B cell (primary cell): ENCODE results near the gene FOXK1. TPM values are rescaled to one million over a fixed set of nuclear protein-coding genes. Genes with fewer than 3 reads are reported as not detected.

ENCODE experiments used
- ATAC-seq: fragments of 200-7000 bp; cut with Tn5 transposase; one replicate; pipeline ENCODE4 v1.10.0; 2021; ENCODE audit warnings: low read depth, mild to moderate bottlenecking, moderate number of reproducible peaks, moderate library complexity
- CTCF ChIA-PET: fragments of 350-600 bp; sonication (Branson Sonifier 250); formaldehyde crosslinking; loops from one replicate; lab custom pipeline; 2021; ENCODE audit warnings: antibody characterized with exemption, inconsistent platforms; lab: Charles Lee
- POLR2A ChIA-PET: fragments of 350-600 bp; sonication (Branson Sonifier 250); formaldehyde crosslinking; loops from one replicate; lab custom pipeline; 2021; ENCODE audit warnings: antibody characterized with exemption; lab: Charles Lee
- DNase-seq: peaks from one replicate; pipeline ENCODE4 v3.0.0; 2013
- H2AFZ ChIP-seq: 2 replicates; pipeline ENCODE4 v1.6.1; 2012; ENCODE audit warnings: mild to moderate bottlenecking, low read depth, low read length; ENCODE audit not compliant: insufficient read depth, poor library complexity, severe bottlenecking
- H3K27ac ChIP-seq, 2 donors: 1 replicate in 1 of 2; 2 replicates in 1 of 2; pipeline ENCODE4 v1.5.1; 2012 to 2013; ENCODE audit warnings: low read length in 2 of 2, mild to moderate bottlenecking in 2 of 2, moderate library complexity in 1 of 2
- H3K27me3 ChIP-seq, 4 experiments: fragments of 200-600 bp in 1 of 4; sonication (generic) in 1 of 4; replicated peaks in 1 of 4; 1 replicate in 2 of 4; 2 replicates in 2 of 4; pipeline versions ENCODE4 v1.6.1 to v1.7.0; 2013 to 2016; ENCODE audit warnings: low read length in 3 of 4, mild to moderate bottlenecking in 2 of 4, mixed read lengths in 1 of 4, moderate library complexity in 1 of 4; ENCODE audit not compliant: insufficient read depth in 4 of 4, control insufficient read depth in 3 of 4; ENCODE audit errors: control extremely low read depth in 1 of 4
- H3K36me3 ChIP-seq, 2 experiments: replicated peaks in 1 of 2; 1 replicate in 1 of 2; 2 replicates in 1 of 2; pipeline versions ENCODE4 v1.6.1 to v1.7.1; 2013; ENCODE audit warnings: low read length in 1 of 2; ENCODE audit not compliant: insufficient read depth in 2 of 2, control insufficient read depth in 1 of 2; ENCODE audit errors: control extremely low read depth in 1 of 2, extremely low read depth in 1 of 2
- H3K4me1 ChIP-seq, 2 donors: fragments of 200-600 bp in 1 of 2; sonication (generic) in 1 of 2; 1 replicate in 1 of 2; 2 replicates in 1 of 2; pipeline versions ENCODE4 v1.5.1 to v1.6.1; 2013 to 2017; ENCODE audit warnings: low read length in 2 of 2; ENCODE audit not compliant: control insufficient read depth in 2 of 2, insufficient read depth in 2 of 2
- H3K4me2 ChIP-seq: replicated peaks from 2 replicates; pipeline ENCODE3; 2012; ENCODE audit warnings: mild to moderate bottlenecking, low read depth, low read length; ENCODE audit not compliant: poor library complexity, severe bottlenecking
- H3K4me3 ChIP-seq, 5 experiments: fragments of 200-600 bp in 1 of 5; sonication (generic) in 1 of 5; 1 replicate in 3 of 5; 2 replicates in 2 of 5; pipeline versions ENCODE4 v1.5.1 to v1.7.0; 2011 to 2016; ENCODE audit warnings: low read length in 4 of 5, mild to moderate bottlenecking in 4 of 5, low read depth in 2 of 5, control low read depth in 1 of 5, moderate library complexity in 1 of 5; ENCODE audit not compliant: insufficient read depth in 1 of 5; ENCODE audit errors: control extremely low read depth in 1 of 5, extremely low read depth in 1 of 5
- H3K79me2 ChIP-seq: fragments of 200-600 bp; sonication (generic); one replicate; pipeline ENCODE4 v1.6.0; 2016; ENCODE audit warnings: low read length; ENCODE audit not compliant: control insufficient read depth, insufficient read depth
- H3K9ac ChIP-seq: fragments of 200-600 bp; sonication (generic); 2 replicates; pipeline ENCODE4 v1.6.1; 2017; ENCODE audit warnings: mild to moderate bottlenecking, low read length, moderate library complexity
- H3K9me3 ChIP-seq, 3 donors: one replicate each; pipeline versions ENCODE4 v1.6.1 to v1.7.1; 2013; ENCODE audit warnings: low read length in 2 of 3; ENCODE audit not compliant: control insufficient read depth in 2 of 3, insufficient read depth in 1 of 3; ENCODE audit errors: control extremely low read depth in 1 of 3
- H4K20me1 ChIP-seq: 2 replicates; pipeline ENCODE4 v1.6.0; 2012; ENCODE audit warnings: mild to moderate bottlenecking, low read length; ENCODE audit not compliant: insufficient read depth, control insufficient read depth, poor library complexity, severe bottlenecking
- H3K27ac Mint-ChIP-seq: one replicate; pipeline ENCODE4 v1.8.0; 2021; ENCODE audit warnings: mixed read lengths
- H3K27me3 Mint-ChIP-seq: one replicate; pipeline ENCODE4 v1.8.0; 2021; ENCODE audit warnings: mixed read lengths
- H3K4me1 Mint-ChIP-seq: one replicate; pipeline ENCODE4 v1.8.0; 2021; ENCODE audit warnings: mixed read lengths
- H3K4me3 Mint-ChIP-seq: one replicate; pipeline ENCODE4 v1.8.0; 2021; ENCODE audit warnings: mixed read lengths
- H3K9me3 Mint-ChIP-seq: one replicate; pipeline ENCODE4 v1.8.0; 2022; ENCODE audit warnings: mixed read lengths; ENCODE audit not compliant: insufficient read depth
- CTCF ChIP-seq: fragments of 200-600 bp; IDR thresholded peaks from one replicate; pipeline ENCODE4 v1.8.0; 2022; ENCODE audit warnings: antibody characterized with exemption, mild to moderate bottlenecking
- EZH2 ChIP-seq: IDR thresholded peaks from 2 replicates; pipeline ENCODE4 v1.6.1; 2012; ENCODE audit warnings: borderline replicate concordance, low read depth, mild to moderate bottlenecking, moderate library complexity, low read length; ENCODE audit not compliant: insufficient read depth, poor library complexity, severe bottlenecking
- WGBS: methylation state at CpG from one replicate; pipeline ENCODE4 v1.1.5; 2013; ENCODE audit warnings: missing lambda C conversion rate; ENCODE audit not compliant: insufficient coverage; 5-methylcytosine and 5-hydroxymethylcytosine counted together
- intact Hi-C: fragments of 100-400 bp; cut with micrococcal nuclease; formaldehyde crosslinking; loops from one replicate; pipeline ENCODE4 v1.10.0; 2022
- polyA plus RNA-seq: library from polyadenylated mRNA; depleted of rRNA; stranded (reverse); fragments of >200 nt; gene quantifications from 2 replicates; pipeline ENCODE4 v1.2.3, GENCODE V29; 2012
- total RNA-seq, 2 donors: library from RNA; stranded (reverse); fragments of 120-200 nt in 1 of 2; gene quantifications; 1 replicate in 1 of 2; 2 replicates in 1 of 2; pipeline versions ENCODE4 v1.2.3 to v1.2.4, GENCODE V29; 2013 to 2022

FOXK1 gene
- total and polyA plus RNA-seq, 2 donors (not counting 1 experiment from before 2014, with no cell fraction given) = 17.9 to 56.2 TPM

- WGBS = 98% methylated on average over 23 of the region's 26 CpGs
- ATAC-seq (no peak), DNase-seq (no peak)
- H2AFZ ChIP-seq = no peak overlapping the region
- no peak overlapping the region for H3K27ac Mint-ChIP-seq
- no peak overlapping the region for H3K9ac ChIP-seq
- H3K4me1 Mint-ChIP-seq = no peaks in the 10 kb centered on the region
- no peaks in the 10 kb centered on the region for H3K9me3 Mint-ChIP-seq
- no peak for TF ChIP-seq CTCF
- no peak for TF ChIP-seq EZH2
- no peaks in the 10 kb centered on the region for H3K4me1 ChIP-seq
- intact Hi-C loops = no loop called here
- POLR2A ChIA-PET = no interaction called here
- H3K4me3 ChIP-seq = no peak overlapping the region
- no peak overlapping the region for H3K27ac ChIP-seq
- no peaks in the 10 kb centered on the region for H3K79me2 ChIP-seq
- H3K4me3 Mint-ChIP-seq = no peak overlapping the region
- H3K36me3 ChIP-seq = no peaks in the 10 kb centered on the region
- H4K20me1 ChIP-seq = no peaks in the 10 kb centered on the region
- H3K27me3 Mint-ChIP-seq = peaks cover 25% of the 10 kb centered on the region
- peaks cover 0 to 36% (median 6%) of the 10 kb centered on the region in 4 experiments for H3K27me3 ChIP-seq
- H3K4me2 ChIP-seq = no peak overlapping the region
- CTCF ChIA-PET = interaction anchor here (0.9 kb wide), 1 partner anchor 267 kb away, joined by 3 read pairs; no protein-coding TSS in a partner anchor
- peaks cover 0 to 22% (median 2%) of the 10 kb centered on the region in 3 donors for H3K9me3 ChIP-seq
These were observed 134.5 kb downstream of the FOXK1 start for GRCh38 chr7:4816419-4817080.

GRCh38 chr7:4817178-4817901 is 135.2 kb downstream of the FOXK1 start:
- no peak overlapping the region for H3K4me3 Mint-ChIP-seq
- H3K36me3 ChIP-seq = no peaks in the 10 kb centered on the region
- no peaks in the 10 kb centered on the region for H3K79me2 ChIP-seq
- H3K27me3 Mint-ChIP-seq = peaks cover 25% of the 10 kb centered on the region
- no peak for ATAC-seq
- 95% methylated on average over 33 of the region's 38 CpGs for WGBS
- no peak overlapping the region for H3K4me3 ChIP-seq
- TF ChIP-seq CTCF (no peak), EZH2 (no peak)
- H4K20me1 ChIP-seq = no peaks in the 10 kb centered on the region
- H3K4me2 ChIP-seq = no peak overlapping the region
- H3K27ac Mint-ChIP-seq = no peak overlapping the region
- H3K9ac ChIP-seq = no peak overlapping the region
- H3K4me1 ChIP-seq = no peaks in the 10 kb centered on the region
- ChIA-PET POLR2A (no interaction called here), CTCF (no interaction called here)
- no peaks in the 10 kb centered on the region for H3K9me3 Mint-ChIP-seq
- peaks cover 0 to 36% (median 6%) of the 10 kb centered on the region in 4 experiments for H3K27me3 ChIP-seq
- intact Hi-C loops = no loop called here
- H3K4me1 Mint-ChIP-seq = no peaks in the 10 kb centered on the region
- DNase-seq = no peak
- peaks cover 0 to 22% (median 2%) of the 10 kb centered on the region in 3 donors for H3K9me3 ChIP-seq
- no peak overlapping the region for H3K27ac ChIP-seq
- no peak overlapping the region for H2AFZ ChIP-seq
